ENCODE results near the gene RNU6-7. TPM values are rescaled to one million over a fixed set of nuclear protein-coding genes. Genes with fewer than 3 reads are reported as not detected.
A peak's percentile ranks its signal among the peaks of the same experiment; 100 is the strongest.

RNU6-7 gene
- total and polyA plus RNA-seq, 2 of the 13 experiments (the other 11 are each of a cell fraction or from before 2014, with no cell fraction given), result under 0.01 TPM; not detected in 1

DNA sequence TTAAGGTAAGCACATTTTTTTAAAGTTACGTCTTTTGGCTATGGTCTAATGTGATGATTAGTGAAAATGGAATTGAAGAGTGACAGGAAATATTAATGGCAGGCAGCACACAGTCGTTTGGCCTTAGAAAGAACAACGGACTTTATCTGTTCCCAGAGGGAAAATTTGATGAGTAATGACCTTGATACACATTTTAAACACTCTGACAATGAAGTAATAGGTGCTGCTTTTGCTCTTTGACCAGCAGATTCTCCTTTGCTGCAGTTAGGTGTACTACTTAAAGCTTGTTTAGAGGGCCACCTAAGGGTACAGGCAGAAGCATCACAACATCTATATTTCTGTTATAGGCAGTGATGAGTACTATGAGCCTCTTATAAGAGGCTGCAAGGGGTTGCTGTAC is 28.3 kb downstream of the RNU6-7 start:
- peak; percentile 32 for ATAC-seq
- H3K36me3 ChIP-seq (replicated peaks in 1 of 2; ENCODE audit: control insufficient read depth in 1 of 2, insufficient read depth in 2 of 2, low read length in 2 of 2), result no peaks in the 10 kb centered on the region
- no peak overlapping the region for H3K4me2 ChIP-seq (ENCODE audit: low read depth, low read length)
- no peak for DNase-seq (ENCODE audit: low spot score)
- in situ Hi-C loops (cut with HindIII; ENCODE audit: extremely low pct_ligation_motif_present, low pct_unique_long_range_greater_than_20kb), result no loop called here
- no TSS peak for BruUV-seq (replicated peaks)
- H3K27me3 ChIP-seq (ENCODE audit: control insufficient read depth in 1 of 2, insufficient read depth in 2 of 2, low read length in 2 of 2), result no peaks in the 10 kb centered on the region
- no peak overlapping the region for H3K27ac ChIP-seq (ENCODE audit: extremely low read length, insufficient read depth, low read length)
- no peaks in the 10 kb centered on the region for H3K79me2 ChIP-seq (ENCODE audit: insufficient read depth, low read length)
- ChIA-PET POLR2A (no interaction called here), CTCF (ENCODE audit: low intra/inter-chr PET ratio, low total read pairs) (no interaction called here)
- no peaks in the 10 kb centered on the region for H3K9me3 ChIP-seq (ENCODE audit: low read length)
- H3K4me1 ChIP-seq (ENCODE audit: insufficient read depth, low read length), result no peaks in the 10 kb centered on the region
- 25% methylated on average over 3 of the region's 3 CpGs for WGBS (ENCODE audit: low lambda C conversion rate)
- H3K4me3 ChIP-seq (replicated peaks in 1 of 3; ENCODE audit: insufficient read depth in 1 of 3, low read depth in 2 of 3, low read length in 3 of 3), result no peak overlapping the region
- H4K20me1 ChIP-seq (ENCODE audit: insufficient read depth, low read length), result no peaks in the 10 kb centered on the region
- TF ChIP-seq MAFK (conservative IDR thresholded peaks at IDR 0.05 in 1 of 2, IDR thresholded peaks at IDR 0.05 in 1 of 2; ENCODE audit: low read length in 2 of 2), result peak in 1 of 2 experiments; percentile 24; a peak in 1 of 4 replicates
- TF ChIP-seq, protein P1, sequence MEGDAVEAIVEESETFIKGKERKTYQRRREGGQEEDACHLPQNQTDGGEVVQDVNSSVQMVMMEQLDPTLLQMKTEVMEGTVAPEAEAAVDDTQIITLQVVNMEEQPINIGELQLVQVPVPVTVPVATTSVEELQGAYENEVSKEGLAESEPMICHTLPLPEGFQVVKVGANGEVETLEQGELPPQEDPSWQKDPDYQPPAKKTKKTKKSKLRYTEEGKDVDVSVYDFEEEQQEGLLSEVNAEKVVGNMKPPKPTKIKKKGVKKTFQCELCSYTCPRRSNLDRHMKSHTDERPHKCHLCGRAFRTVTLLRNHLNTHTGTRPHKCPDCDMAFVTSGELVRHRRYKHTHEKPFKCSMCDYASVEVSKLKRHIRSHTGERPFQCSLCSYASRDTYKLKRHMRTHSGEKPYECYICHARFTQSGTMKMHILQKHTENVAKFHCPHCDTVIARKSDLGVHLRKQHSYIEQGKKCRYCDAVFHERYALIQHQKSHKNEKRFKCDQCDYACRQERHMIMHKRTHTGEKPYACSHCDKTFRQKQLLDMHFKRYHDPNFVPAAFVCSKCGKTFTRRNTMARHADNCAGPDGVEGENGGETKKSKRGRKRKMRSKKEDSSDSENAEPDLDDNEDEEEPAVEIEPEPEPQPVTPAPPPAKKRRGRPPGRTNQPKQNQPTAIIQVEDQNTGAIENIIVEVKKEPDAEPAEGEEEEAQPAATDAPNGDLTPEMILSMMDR (CRISPR knock-in tag; IDR thresholded peaks at IDR 0.05), result 0 out of 2 replicates have a peak, but pooled peaks have one; percentile 18
- TF ChIP-seq STAG1 (CRISPR knock-in tag; IDR thresholded peaks at IDR 0.05), result peak; percentile 20; the same call in 1 of the 2 replicates
- TF ChIP-seq JUND (CRISPR knock-in tag; IDR thresholded peaks at IDR 0.05), result no peak
- no peak for FAIRE-seq
- H3K9ac ChIP-seq (ENCODE audit: insufficient read depth, low read depth, low read length), result no peak overlapping the region
- intact Hi-C loops (cut with micrococcal nuclease; ENCODE audit: unreplicated experiment), result no loop called here
- no peak overlapping the region for H2AFZ ChIP-seq (ENCODE audit: low read length)

GRCh38 chr14:32230695-32231280 is 28.9 kb downstream of the RNU6-7 start:
- H3K27me3 ChIP-seq (ENCODE audit: control insufficient read depth in 1 of 2, insufficient read depth in 2 of 2, low read length in 2 of 2), result no peaks in the 10 kb centered on the region
- FAIRE-seq (no peak), DNase-seq (ENCODE audit: low spot score) (no peak), ATAC-seq (peak; percentile 34)
- in situ Hi-C loops (cut with HindIII; ENCODE audit: extremely low pct_ligation_motif_present, low pct_unique_long_range_greater_than_20kb) (no loop called here), intact Hi-C loops (cut with micrococcal nuclease; ENCODE audit: unreplicated experiment) (no loop called here)
- H3K4me3 ChIP-seq (replicated peaks in 1 of 3; ENCODE audit: insufficient read depth in 1 of 3, low read depth in 2 of 3, low read length in 3 of 3), result no peak overlapping the region
- no peak overlapping the region for H3K4me2 ChIP-seq (ENCODE audit: low read depth, low read length)
- WGBS (ENCODE audit: low lambda C conversion rate), result 5% methylated on average over 2 of the region's 2 CpGs
- no peak overlapping the region for H3K27ac ChIP-seq (ENCODE audit: extremely low read length, insufficient read depth, low read length)
- BruUV-seq (replicated peaks), result no TSS peak
- H3K79me2 ChIP-seq (ENCODE audit: insufficient read depth, low read length), result no peaks in the 10 kb centered on the region
- ChIA-PET CTCF (ENCODE audit: low intra/inter-chr PET ratio, low total read pairs) (no interaction called here), POLR2A (no interaction called here)
- no peaks in the 10 kb centered on the region for H3K9me3 ChIP-seq (ENCODE audit: low read length)
- no peaks in the 10 kb centered on the region for H3K36me3 ChIP-seq (replicated peaks in 1 of 2; ENCODE audit: control insufficient read depth in 1 of 2, insufficient read depth in 2 of 2, low read length in 2 of 2)
- H3K4me1 ChIP-seq (ENCODE audit: insufficient read depth, low read length), result no peaks in the 10 kb centered on the region
- H4K20me1 ChIP-seq (ENCODE audit: insufficient read depth, low read length), result no peaks in the 10 kb centered on the region
- no peak overlapping the region for H3K9ac ChIP-seq (ENCODE audit: insufficient read depth, low read depth, low read length)
- H2AFZ ChIP-seq (ENCODE audit: low read length), result no peak overlapping the region
- TF ChIP-seq, protein P2, sequence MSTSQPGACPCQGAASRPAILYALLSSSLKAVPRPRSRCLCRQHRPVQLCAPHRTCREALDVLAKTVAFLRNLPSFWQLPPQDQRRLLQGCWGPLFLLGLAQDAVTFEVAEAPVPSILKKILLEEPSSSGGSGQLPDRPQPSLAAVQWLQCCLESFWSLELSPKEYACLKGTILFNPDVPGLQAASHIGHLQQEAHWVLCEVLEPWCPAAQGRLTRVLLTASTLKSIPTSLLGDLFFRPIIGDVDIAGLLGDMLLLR (CRISPR knock-in tag; IDR thresholded peaks at IDR 0.05), result no peak
- TF ChIP-seq ZMYM2 (CRISPR knock-in tag; IDR thresholded peaks at IDR 0.05), result no peak
- TF ChIP-seq TFDP1 (CRISPR knock-in tag; IDR thresholded peaks at IDR 0.05; ENCODE audit: borderline replicate concordance), result no peak
- no peak for TF ChIP-seq SCMH1 (CRISPR knock-in tag; IDR thresholded peaks at IDR 0.05; ENCODE audit: borderline replicate concordance)
- TF ChIP-seq, protein P3, sequence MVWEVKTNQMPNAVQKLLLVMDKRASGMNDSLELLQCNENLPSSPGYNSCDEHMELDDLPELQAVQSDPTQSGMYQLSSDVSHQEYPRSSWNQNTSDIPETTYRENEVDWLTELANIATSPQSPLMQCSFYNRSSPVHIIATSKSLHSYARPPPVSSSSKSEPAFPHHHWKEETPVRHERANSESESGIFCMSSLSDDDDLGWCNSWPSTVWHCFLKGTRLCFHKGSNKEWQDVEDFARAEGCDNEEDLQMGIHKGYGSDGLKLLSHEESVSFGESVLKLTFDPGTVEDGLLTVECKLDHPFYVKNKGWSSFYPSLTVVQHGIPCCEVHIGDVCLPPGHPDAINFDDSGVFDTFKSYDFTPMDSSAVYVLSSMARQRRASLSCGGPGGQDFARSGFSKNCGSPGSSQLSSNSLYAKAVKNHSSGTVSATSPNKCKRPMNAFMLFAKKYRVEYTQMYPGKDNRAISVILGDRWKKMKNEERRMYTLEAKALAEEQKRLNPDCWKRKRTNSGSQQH (CRISPR knock-in tag; IDR thresholded peaks at IDR 0.05; ENCODE audit: low read depth), result no peak
- TF ChIP-seq ZFP82 (CRISPR knock-in tag; IDR thresholded peaks at IDR 0.05; ENCODE audit: borderline replicate concordance), result no peak
- no peak for TF ChIP-seq MEIS2 (CRISPR knock-in tag; IDR thresholded peaks at IDR 0.05)
- no peak for TF ChIP-seq NCOA2 (CRISPR knock-in tag; IDR thresholded peaks at IDR 0.05)
- TF ChIP-seq CCDC6 (CRISPR knock-in tag; IDR thresholded peaks at IDR 0.05), result no peak
